Stimulated activated CD4-positive, alpha-beta T cell treated with anti-CD3 and anti-CD28 coated beads, Interleukin-1b, Interleukin-23, amount 100 ng/mL, for 1 hour (primary cell): Measurements from ENCODE around the gene RAPGEF1.

Experiments
- DNase-seq, 2 donors: peaks; one replicate each; pipeline ENCODE4 v3.0.0-alpha.2; 2020; ENCODE audit warnings: low read depth in 2 of 2

Gene RAPGEF1

DNA sequence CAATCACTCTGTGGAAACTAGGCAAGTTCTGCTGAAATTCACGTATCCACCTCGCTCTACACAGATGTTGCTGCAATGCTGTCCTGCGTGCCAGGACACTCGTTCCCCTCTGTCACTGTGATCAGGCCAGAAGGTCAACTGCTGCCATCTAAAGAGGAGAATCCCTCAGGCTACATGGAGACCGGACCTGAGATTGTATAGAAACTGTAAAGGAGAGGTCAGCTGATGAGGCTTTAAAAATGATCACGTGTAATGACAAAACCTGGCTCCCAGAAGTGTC lies 114.4 kb downstream of the RAPGEF1 start:
- DNase-seq, result no peak

DNA sequence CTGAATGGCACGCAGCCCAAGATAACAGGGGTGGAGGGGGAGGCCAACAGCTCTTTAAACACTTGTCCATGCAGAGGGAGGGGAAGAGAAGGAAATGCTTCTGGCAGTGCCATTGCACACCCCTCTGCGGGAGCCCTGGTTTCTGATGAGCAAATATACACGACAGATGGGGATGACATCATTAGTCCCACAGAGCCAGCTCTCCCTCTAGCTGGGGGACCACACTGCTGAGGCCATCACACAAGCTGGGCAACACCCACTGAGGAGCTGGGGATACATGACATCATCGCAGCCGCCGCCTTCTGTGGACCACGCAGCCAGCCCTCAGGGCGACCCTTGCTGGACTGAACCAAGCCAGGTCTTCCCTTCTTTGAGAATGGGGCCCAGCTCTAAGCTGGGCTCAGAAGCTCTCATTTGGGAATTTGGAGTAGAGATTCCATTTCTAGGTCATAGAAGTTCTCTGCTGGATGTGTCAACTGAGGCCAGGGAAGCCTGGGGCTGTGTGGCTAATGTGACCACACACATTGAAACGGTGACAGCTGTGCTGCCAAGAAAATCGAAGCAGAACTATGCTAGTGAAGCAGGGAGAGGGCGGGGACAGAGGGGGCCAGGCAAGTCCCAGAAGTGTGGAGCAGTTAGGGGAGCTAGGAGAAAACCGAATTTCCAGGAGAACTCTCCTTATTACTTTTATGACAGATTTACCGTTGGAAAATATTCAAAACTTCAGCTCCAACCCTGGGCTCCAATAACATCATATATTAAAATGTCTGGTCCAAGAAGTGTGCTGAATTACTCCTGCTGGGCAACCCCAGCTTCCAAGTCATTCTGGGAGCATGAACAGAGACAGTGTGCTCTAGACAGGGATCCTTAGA lies 115.0 kb downstream of the RAPGEF1 start:
- DNase-seq, result no peak

DNA sequence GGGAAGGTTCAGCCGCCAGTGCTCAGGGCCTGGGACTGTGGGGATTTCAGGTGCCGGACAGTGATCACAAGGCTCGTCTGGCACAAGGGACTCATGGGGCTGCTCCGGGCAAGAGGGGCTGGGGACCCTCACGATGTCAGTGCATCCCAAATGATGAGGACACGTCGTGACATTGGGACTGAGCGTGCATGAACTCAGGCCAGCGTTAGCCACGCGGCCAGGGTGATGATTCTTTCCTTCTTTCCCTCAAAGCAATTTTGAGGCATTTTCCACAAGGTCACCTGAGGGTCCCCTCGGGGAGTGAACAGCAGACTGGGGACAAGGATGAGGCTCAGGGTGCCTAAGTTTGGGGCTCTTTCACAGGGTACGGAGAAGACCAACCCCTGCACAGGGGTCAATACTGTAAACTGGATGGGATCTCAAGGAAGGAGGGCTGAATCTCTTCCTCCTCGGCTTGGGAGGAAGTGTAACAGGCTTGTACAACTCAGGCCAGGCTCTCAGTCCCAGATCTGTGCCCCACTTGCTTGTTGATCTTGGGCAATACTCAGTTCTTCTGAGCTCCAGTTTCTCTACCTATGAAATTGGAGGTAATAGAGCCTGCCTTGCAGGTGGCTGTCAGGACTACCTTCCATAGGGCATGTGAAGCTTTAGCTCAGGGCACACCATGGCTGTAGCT lies 116.1 kb downstream of the RAPGEF1 start:
- no peak for DNase-seq

DNA sequence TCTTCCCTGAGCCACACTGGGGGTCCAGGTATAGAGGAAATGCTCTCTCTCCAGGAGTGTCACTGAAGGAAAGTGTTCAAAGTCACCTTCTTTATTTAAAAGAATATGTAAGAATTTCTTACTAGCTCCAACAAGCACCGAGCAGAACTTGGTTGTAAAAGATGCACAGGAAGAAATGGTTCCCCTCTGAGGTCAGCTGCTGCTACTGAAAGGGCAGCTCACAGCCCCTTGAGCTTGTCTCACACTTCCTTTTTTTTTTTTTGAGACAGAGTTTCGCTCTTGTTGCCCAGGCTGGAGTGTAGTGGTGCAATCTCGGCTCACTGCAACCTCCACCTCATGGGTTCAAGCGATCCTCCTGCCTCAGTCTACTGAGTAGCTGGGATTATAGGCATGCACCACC lies 117.4 kb downstream of the RAPGEF1 start:
- no peak for DNase-seq

DNA sequence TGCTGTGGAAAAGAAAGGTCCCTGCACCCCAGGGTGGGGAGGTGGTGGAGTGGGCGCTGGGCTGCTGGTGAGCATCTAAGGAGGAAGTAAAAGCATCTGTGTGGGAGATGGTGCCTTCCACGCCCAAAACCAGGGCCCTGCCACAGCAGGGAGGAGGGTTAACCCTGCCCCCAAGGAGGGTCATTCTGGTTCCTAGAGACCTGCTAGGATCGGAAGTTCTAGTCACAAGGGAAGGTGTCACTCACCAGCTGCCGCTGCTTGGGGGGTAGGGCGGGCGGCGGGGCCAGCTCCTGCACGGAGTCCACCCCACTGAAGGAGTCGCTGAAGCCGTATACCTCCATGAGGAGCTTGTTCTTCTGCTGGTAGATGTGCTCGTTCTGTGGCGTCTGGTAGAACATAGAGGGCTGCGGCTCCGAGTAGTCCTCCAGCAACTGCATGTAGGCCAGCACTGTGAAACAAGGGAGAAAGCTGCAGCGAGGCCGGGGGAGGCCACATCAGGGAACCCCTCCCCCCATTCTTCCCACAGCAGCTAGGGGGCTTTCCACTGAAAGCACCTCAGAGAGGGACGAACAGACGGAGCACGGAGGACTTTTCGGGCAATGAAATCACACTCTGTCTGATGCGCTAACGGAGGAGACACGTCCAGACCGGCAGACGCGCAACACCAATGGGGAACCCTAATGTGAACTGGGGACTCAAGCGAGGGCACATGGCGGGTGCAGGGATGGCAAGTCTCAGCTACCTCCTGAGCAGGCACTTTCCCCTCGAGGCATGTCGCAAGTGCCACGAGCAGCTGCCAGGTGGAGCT lies 118.1 kb downstream of the RAPGEF1 start:
- DNase-seq, result no peak

DNA sequence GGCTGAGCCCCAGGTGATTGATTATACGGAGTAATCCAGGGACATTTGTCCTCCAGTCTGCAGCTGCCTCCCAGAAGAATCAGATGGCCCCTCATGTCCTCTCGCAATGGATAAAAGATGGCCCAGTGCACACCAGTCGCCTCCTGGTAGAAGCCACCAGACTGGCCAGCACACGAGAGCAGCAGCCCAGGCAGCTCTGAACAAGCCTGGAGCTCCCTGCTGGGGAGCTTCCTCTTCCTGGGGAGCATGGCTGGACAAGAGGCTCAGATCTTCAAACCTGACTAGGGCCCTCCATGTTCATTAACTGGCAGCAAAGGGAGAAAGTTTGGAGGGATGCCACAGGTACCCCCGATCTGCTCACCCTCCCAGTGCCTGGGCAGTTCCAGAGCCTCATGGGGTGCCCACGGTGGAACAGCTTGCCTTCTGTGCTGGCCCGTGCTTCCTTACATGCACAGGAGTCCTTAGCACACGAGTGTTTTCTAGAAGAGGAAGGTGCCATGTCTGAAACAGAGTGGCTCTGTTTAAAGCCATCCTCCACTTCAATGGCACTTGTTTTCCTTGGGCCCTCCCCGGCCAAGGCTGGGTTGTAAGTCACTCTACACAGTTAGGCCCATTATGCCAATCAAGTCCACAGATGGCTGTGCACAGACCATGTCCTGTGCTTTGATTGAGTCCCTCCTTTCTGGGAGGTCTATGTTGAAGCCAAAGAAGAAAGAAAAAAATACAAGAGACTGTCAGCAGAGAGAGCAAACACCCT lies 118.9 kb downstream of the RAPGEF1 start:
- DNase-seq, result no peak

DNA sequence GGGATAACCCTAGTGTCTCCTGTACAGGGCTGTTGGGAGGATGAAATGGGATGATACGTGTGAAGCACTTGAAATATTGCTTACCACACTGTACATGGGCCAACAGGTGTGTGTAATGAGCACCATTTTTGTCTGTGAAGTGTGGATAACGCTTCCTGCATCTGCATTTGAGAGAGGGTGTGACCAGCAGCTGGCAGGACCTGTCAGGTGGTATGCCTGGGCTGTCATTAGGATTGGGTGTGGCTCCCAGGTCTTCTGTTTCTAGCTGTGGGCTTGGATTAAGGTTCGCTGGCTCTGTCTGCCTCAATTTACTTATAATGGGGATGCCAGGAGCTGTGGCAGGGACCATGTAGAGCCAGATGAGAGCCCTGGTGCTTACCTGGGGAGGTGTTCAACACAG lies 120.2 kb downstream of the RAPGEF1 start:
- no peak for DNase-seq

DNA sequence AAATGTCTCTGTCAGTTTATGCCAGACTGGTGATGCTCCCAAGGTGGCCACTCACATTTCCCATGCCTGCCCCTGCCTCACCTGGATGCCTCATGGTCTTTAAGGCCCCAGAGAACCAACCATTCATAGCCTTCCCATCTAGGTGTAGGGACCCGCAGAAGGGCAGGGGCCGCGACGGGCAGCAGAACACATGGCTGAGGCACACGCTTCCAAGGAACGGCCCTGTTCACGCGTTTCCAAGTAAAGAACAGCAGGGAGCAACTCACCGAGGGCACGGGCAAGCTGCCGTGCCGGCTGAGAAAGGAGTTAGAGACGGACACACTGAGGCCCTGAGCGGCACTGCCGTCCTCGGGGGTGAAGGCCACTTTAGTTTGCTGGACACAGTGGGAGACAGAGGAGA lies 121.1 kb downstream of the RAPGEF1 start:
- DNase-seq, result no peak

DNA sequence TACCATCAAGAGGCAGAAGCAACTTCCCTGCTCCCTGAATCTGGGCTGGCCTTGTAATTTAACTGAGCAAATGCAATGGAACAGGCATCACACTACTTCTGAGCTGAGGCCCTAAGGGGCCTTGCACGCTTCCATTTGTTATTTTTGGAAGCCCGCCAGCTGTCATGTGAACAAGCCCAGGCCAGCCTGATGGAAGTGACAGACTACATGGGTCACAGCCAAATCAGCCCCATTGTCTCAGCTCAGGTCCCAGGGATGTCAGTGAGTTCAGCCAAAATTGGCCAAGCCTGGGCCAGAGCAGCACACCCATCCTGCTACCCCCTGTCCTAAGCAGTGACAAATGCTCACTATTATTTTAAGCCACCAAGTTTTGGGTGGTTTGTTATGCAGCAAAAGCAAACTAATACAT lies 121.8 kb downstream of the RAPGEF1 start:
- DNase-seq, result no peak

DNA sequence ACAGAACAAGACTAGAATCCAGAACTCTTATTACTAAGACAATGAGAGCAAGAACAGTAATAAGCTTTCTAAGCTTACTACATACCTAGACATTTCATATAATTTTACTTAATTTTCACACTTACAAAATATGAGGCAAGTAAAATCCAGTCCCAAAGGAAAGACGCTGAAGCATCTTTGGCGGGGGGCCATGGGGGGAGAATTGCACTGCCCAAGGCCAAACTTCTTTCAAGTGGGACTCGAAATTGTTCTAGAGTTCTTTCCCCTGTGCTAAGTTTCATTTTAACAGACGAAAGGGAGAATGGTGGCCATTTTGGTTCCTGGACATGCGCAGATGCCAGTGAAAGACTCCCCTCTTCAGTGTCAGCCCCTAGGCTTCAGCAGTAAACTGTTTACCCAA lies 122.3 kb downstream of the RAPGEF1 start:
- DNase-seq, result no peak

DNA sequence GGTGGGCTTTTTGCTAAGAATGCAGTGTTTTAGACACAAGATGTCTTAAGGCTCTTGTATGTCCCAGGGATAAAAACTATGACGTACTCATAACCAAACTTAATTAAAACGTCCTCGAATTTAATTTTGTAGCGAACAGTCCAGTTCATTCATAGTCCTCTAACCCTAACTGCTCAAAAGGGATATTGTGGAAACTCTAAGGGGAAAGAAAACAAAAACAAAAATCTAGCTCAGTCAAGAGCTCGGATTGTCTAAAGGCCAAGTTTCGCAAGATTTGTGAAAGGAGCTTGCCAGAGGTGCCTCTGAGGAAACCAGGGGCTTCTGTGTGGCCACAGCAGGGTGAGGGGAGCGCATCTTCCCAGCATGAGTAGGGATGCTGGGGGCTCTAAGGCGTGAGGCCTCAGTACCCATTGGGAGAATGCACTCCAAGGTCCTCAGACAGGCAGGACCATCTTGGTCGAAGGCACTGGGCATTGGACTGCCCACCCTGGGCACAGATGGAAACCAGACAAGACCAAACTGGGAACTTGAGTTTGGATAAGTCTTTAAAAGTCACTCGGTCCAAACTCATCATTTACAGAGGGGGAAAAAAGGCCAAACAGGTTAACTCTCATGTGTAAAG lies 122.8 kb downstream of the RAPGEF1 start:
- no peak for DNase-seq

DNA sequence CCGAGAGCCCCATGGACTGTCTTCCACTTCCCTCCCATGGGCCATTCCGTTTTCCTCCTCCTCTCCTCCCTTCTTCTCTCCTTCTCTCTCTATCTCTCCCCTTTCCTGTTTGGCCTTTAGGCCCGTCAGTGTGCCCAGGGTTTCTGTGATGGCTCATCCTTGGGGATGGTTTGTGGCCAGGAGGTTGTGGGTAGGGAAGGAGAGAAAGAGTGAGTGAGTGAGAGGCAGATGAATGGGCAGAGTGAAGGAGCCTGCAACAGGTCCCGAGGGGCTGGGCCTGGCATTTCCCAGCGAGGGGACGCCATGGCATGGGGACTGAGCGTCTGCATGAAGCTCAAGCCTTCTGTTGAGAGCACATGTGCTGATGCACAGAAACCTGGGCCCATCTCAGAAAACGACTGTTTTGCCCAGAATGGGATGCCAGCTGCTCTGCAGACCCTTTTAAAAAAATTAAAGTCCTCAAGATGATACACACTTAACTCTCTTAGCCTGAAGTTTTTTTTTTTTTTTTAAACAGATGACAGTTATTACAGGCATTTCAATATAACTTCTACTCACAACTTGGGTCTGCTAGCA lies 125.4 kb downstream of the RAPGEF1 start:
- no peak for DNase-seq

DNA sequence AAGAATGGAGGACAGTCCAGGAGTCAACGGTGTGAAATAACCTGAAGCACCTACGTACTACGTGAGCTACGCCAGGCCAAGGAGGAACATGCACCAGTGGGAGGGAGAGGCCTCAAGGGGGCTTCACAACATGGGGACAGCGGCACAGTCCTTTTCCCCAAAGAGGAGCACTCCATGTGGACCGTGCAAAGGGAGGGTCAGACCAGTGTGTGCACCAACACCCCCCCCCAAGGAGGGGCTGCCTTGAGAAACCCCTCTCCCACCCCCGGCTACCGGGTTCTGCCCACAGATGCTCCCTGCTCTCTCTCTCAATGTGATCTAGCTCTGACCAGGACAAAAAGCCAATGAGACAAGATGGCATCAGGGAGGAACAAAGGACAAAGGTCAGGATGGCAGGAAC lies 126.0 kb downstream of the RAPGEF1 start:
- no peak for DNase-seq

DNA sequence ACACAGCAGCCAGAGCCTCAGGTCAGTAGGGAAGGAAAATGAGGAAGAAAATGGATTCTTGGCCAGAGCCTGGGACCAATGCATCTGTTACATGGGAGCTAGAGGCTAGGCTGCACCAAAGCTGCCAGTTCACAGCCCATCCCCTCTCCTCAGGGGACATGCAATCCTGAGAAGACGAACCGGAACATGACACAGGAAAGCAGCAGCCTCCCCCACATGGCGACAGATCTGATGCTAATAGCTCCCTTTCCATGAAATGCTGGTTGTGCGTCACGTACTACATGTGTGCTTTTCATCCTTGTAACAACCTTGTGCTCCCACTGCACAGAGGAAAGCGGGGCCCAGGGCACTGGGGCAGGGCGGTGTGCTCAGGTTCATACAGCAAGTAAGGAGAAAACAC lies 127.0 kb downstream of the RAPGEF1 start:
- no peak for DNase-seq

DNA sequence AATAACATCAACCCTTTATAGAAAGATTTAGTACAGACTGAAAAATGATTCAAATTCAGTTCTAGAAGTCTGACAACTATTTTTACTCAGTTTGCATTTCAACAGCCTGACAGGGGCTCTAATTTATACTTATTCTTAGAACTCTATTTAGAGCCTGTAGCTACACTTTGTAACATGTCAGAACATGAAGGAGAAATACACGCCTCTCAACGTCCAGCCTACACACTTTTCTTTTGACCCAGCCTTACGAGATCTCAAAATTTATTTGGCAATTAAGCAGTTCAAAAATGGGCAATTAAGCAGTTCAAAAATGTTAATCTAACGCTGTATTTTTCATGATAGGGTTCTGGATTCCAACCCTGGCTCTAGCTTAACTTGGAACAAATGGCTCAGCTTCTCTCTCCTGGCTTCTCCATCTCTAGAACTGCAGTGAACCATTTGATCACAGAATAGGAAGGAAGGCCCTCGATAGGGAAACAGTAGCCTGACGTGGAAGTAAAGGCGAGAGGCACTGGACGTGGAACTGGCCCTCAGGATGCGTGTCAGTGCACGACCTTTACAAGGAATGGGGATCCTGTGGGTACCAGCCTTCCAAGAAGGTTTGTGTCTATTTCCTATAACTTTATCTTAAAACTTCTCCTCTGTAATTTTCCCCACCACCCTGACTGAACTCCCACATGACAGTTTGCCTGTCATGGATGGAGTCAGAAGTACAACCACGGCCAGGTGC lies 128.1 kb downstream of the RAPGEF1 start:
- no peak for DNase-seq

DNA sequence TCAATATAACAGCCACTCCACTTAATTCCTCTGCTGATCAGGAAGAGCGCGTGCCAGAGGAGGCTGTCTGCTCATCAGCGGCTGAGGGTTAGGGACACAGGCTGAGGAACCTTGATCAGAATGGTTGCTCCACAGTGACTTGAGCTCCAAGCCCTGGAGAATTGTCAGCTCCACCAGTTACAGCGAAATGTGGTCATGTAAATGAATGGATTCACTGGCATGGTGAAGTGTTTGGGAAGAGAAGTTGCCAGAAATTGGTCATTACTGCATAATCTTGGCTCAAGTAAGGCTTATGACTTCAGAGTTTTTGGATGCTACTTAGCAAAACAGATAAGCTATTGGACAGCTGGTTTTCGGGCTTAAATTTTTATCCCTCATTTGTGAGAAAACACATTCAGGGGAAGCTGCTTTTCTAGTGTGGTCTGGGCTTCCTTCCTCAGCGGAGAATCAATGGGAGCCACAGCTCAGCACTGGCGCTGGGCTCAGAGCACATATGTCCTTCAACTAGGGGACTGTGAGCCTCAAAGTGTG lies 129.6 kb downstream of the RAPGEF1 start:
- DNase-seq, result no peak

DNA sequence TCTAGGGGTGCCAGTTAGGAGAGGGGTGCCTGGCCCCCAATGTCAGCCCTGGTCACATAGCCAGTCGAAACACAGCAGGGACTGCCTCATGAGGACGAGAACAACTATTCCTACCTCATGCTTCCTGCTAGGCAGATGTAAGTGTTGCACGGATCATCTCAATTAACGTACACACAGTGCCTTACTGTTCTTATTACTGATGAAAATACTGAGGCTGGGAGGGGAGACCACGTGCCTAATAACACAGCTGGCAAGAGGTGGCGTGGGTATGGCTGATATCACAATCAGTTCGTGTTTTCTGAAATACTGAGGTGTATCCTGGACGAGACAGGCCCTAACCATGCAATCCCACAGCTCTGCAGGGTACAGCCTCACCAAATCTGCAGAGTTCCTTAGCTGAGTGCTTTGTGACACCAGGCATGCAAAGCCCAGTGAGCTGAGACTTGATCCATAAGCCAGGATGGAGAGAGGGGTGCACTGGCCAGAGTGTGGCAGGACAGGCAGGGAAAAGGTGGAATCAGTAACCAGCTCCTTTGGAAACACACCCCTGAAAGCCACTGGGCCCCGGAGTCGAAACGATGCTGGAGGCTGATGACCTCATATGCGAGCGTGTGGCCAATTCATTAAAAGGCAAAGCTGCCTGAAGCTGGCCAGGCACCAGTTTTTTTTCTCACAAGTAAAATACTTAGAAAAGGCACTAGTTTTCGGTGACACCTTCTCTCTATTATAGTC lies 130.6 kb downstream of the RAPGEF1 start:
- no peak for DNase-seq

DNA sequence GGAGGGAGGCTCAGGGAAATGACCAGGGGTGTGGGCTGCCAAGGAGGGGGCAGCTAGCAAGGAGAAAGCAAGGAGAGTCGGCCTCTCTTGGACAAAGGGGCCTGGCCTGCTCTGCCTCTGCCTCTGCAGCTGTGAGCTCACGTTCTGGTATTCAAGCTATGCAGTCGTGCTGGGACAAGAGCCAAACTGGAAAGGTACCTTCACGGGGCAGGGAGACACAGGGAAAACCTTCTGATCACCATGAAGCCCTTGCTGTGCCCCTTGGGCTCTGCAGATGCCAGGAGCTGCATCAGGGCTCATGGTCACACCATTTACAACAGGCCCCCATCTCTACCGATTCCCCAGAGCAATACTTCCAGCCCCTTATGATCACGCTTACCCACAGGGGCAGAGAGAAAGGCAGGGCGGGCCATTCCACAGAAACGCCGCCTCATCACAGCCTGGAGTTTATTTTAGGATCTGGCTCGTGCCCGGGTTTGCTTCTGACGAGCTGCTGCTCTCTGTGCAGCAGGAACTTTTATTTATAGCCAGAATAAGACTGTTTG lies 131.3 kb downstream of the RAPGEF1 start:
- no peak for DNase-seq

DNA sequence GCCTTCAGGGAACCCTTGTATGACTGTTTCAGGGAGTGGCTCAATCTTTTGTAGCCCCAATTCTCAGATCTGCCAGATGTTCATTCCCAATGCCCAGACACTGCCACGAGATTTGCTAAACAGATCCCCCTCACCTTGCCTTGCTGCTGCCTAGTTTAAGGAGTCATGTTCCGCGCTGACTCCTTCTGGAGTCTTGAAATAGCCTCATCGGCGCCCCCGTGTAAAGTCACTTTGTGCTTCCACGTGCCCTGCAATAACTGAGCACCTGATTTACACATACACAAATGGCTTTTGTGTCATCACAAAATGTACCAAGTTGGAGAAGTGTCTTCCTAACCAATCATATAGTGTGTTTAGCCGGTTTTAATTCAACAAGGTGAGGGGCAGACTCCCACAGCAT lies 132.3 kb downstream of the RAPGEF1 start:
- no peak for DNase-seq
